GM18498 (cell line): Measurements from ENCODE around the gene ARFIP1.
"Not testable (repeated sequence)": the region's sequence is repeated elsewhere in the genome, so short reads cannot be mapped to it uniquely, and the experiment has no call there.

Experiments
- ATAC-seq: cut with Tn5 transposase; IDR thresholded peaks from one replicate; pipeline ENCODE4 v1.9.1; 2021; ENCODE audit warnings: mild to moderate bottlenecking, moderate library complexity; ENCODE audit not compliant: unreplicated experiment

ARFIP1 gene, protein sequence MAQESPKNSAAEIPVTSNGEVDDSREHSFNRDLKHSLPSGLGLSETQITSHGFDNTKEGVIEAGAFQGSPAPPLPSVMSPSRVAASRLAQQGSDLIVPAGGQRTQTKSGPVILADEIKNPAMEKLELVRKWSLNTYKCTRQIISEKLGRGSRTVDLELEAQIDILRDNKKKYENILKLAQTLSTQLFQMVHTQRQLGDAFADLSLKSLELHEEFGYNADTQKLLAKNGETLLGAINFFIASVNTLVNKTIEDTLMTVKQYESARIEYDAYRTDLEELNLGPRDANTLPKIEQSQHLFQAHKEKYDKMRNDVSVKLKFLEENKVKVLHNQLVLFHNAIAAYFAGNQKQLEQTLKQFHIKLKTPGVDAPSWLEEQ

GRCh38 chr4:152779513-152780266 is at the start of gene ARFIP1, which contains the start of gene TIGD4:
Gene ARFIP1 (plus strand): TSS chr4:152779954. CDS start chr4:152829634, 49,680 bp downstream.
Gene TIGD4 (minus strand): TSS chr4:152779730. CDS start chr4:152771004, 8,726 bp downstream.
- ATAC-seq = peak; percentile 95

DNA sequence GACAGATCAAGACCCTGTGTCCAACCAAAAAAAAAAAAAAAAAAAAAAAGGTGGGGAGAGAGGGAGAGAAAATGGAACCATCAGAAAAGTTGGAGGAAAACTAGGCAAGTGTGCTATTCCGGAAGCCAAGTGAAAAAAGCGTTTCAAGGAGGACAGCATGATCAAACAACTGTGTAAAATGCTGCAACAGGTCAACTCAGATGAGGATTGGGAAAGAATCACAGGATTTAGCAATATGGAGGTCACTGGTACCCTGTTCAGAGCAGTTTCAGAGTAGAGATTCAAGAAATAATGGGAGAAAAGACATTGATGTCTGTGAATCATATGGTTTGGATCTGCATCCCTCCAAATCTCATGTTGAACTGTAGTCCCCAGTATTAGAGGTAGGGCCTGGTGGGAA is 47.8 kb upstream of the ARFIP1 start:
- ATAC-seq = no peak

GRCh38 chr4:152734015-152734698 is 45.6 kb upstream of the ARFIP1 start:
- ATAC-seq = no peak

GRCh38 chr4:152734699-152735050 is 45.1 kb upstream of the ARFIP1 start:
- no peak for ATAC-seq

DNA sequence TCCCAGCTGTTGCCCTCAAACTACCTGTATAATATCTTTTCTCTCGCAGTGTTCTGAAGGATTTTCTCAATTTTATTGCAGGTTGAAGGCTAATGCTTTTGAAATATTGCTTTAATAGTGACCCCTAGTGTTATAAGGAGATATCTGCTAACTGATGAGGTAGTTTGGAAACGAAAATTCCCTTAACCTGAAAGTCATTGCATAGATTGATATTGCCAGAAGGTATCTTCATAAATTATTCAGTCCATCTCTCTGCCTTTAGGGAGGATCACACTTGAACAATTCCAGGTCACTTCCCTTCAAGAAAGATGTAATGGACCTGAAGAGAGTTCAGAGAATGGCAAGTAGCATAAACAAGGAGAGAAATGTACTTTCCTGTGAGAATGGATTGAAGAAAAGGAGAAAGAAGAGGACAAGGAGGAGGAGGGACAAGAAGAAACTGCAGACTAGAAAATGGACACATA is 44.3 kb upstream of the ARFIP1 start:
- ATAC-seq = no peak

GRCh38 chr4:152735906-152736305 is 43.8 kb upstream of the ARFIP1 start:
- no peak for ATAC-seq

DNA sequence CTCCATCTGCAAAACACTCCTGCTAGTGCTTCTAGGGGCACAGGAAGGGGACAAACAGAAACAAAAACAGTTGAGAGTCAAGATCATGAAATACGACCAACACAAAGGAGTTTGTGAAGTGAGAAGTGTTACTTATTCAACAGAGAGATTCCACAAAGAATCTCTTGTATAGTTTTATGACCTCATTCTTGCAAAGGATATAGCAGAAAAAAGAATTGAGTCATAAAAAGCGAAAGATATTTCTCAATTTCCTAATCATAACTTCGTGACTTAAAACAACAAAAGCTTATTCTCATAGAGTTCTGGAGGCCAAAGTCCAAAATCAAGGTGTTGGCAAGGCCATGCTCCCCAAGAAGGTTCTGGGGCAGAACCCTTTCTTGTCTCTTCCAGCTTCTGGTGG is 40.9 kb upstream of the ARFIP1 start:
- no peak for ATAC-seq

- no peak for ATAC-seq
These were observed 32.3 kb upstream of the ARFIP1 start for GRCh38 chr4:152747444-152747843.

DNA sequence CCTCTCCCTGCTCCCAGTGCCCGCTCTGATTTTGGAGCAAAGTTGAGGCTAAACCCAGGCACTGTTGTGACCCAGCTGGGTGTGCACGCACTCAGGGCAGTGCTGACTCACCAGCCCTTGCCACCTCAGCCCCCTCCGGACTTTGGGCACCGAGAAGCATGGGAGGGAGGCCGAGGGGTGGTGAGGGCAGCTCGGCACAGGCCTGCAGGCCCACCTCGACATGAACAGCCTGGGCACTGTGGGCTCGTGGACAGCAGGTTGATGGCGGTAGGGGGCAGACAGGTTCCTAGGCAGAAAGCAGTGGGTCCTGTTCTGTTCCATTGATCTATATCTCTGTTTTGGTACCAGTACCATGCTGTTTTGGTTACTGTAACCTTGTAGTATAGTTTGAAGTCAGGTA is 31.1 kb upstream of the ARFIP1 start:
- no peak for ATAC-seq

- no peak for ATAC-seq
These were observed 16.0 kb upstream of the ARFIP1 start for GRCh38 chr4:152763796-152764195.

DNA sequence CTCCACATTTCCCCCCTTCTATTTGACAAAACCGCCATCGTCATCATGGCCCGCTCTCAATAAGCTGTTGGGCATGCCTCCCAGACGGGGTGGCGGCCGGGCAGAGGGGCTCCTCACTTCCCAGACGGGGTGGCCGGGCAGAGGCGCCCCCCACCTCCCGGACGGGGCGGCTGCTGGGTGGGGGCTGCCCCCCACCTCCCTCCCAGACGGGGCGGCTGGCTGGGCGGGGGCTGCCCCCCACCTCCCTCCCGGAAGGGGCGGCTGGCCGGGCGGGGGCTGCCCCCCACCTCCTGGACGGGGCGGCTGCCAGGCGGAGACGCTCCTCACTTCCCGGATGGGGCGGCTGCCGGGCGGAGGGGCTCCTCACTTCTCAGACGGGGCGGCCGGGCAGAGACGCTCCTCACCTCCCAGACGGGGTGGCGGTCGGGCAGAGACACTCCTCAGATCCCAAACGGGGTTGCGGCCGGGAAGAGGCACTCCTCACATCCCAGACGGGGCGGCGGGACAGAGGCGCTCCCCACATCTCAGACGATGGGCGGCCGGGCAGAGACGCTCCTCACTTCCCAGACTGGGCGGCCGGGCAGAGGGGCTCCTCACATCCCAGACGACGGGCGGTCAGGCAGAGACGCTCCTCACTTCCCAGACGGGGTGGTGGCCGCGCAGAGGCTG is 14.6 kb upstream of the ARFIP1 start:
- not testable (repeated sequence) for ATAC-seq

GRCh38 chr4:152771741-152772533 is 7.8 kb upstream of the ARFIP1 start:
- peak; percentile 92 for ATAC-seq

- no peak for ATAC-seq
These were observed 6.4 kb upstream of the ARFIP1 start for GRCh38 chr4:152773339-152773738.

GRCh38 chr4:152773953-152774352 is 5.8 kb upstream of the ARFIP1 start:
- no peak for ATAC-seq

DNA sequence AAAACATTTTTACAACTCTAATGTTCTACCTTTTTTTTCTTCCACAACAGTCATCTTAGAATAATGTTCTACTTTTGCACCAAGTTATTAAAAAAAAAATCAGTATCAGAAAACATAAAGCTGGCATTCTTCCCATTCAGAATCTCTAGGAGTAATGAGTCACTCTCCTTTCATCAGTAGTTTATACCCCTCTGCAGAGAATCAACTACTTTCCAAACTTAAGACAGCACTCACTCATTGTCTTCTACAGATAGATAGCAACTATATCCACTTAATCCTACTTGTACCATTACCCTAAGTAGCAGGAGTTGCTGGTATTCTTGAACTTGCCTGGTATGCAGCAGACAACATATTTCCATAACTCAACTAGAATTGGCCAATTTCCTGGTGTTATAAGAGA is 3.4 kb upstream of the ARFIP1 start:
- no peak for ATAC-seq

- no peak for ATAC-seq
These were observed 2.3 kb upstream of the ARFIP1 start for GRCh38 chr4:152777488-152777887.

- ATAC-seq = peak; percentile 24
These were observed 870 bp upstream of the ARFIP1 start for GRCh38 chr4:152778656-152779512.

GRCh38 chr4:152780267-152780778 is 569 bp downstream of the ARFIP1 start:
- ATAC-seq = no peak
